OCI-LY1 (cell line): ENCODE results near the gene ADAMTS17.

Experiments
- H2AFZ ChIP-seq: fragments of 200-600 bp; sonication (generic), shearing (Covaris generic); 2 replicates; pipeline ENCODE4 v1.6.0; 2014; ENCODE audit warnings: antibody characterized with exemption, mild to moderate bottlenecking, low read length
- H3F3A ChIP-seq: fragments of 200-600 bp; sonication (generic), shearing (Covaris generic); 2 replicates; pipeline ENCODE4 v1.6.0; 2014; ENCODE audit warnings: mild to moderate bottlenecking, antibody characterized with exemption, low read length, moderate library complexity; ENCODE audit not compliant: insufficient read depth
- H3K27ac ChIP-seq: fragments of 200-600 bp; sonication (generic); 2 replicates; pipeline ENCODE4 v1.5.1; 2014; ENCODE audit warnings: low read length, mixed run types, mild to moderate bottlenecking, low read depth; ENCODE audit not compliant: poor library complexity, severe bottlenecking
- H3K27me3 ChIP-seq: fragments of 200-600 bp; sonication (generic); 2 replicates; pipeline ENCODE4 v1.6.0; 2014; ENCODE audit warnings: antibody characterized with exemption, mild to moderate bottlenecking, low read length, moderate library complexity; ENCODE audit not compliant: insufficient read depth
- H3K36me3 ChIP-seq: fragments of 200-600 bp; sonication (generic); 2 replicates; pipeline ENCODE4 v1.6.1; 2014; ENCODE audit warnings: mild to moderate bottlenecking, antibody characterized with exemption, low read length, moderate library complexity, mixed read lengths; ENCODE audit not compliant: insufficient read depth
- H3K4me1 ChIP-seq: fragments of 200-600 bp; sonication (generic); 2 replicates; pipeline ENCODE4 v1.5.1; 2014; ENCODE audit warnings: mild to moderate bottlenecking, low read length, moderate library complexity; ENCODE audit not compliant: insufficient read depth, severe bottlenecking
- H3K4me2 ChIP-seq: fragments of 200-600 bp; sonication (generic), shearing (Covaris generic); 2 replicates; pipeline ENCODE4 v1.6.1; 2014; ENCODE audit warnings: low read length
- H3K4me3 ChIP-seq: fragments of 200-600 bp; sonication (generic); 2 replicates; pipeline ENCODE4 v1.5.1; 2014; ENCODE audit warnings: low read length, low read depth, mild to moderate bottlenecking, mixed read lengths; ENCODE audit not compliant: poor library complexity, severe bottlenecking
- H3K79me2 ChIP-seq: fragments of 200-600 bp; shearing (Covaris generic); 2 replicates; pipeline ENCODE4 v1.6.1; 2016; ENCODE audit warnings: mixed run types, low read length, mixed read lengths; ENCODE audit not compliant: insufficient read depth
- H3K9ac ChIP-seq: fragments of 200-600 bp; sonication (generic), shearing (Covaris generic); 2 replicates; pipeline ENCODE4 v1.6.1; 2014; ENCODE audit warnings: mild to moderate bottlenecking, low read length, mixed read lengths
- H3K9me2 ChIP-seq: fragments of 200-600 bp; sonication (generic), shearing (Covaris generic); 2 replicates; pipeline ENCODE4 v1.6.1; 2014; ENCODE audit warnings: low read depth, mild to moderate bottlenecking, low read length, mixed read lengths
- H3K9me3 ChIP-seq: fragments of 200-600 bp; shearing (Covaris generic); 2 replicates; pipeline ENCODE4 v1.6.1; 2014; ENCODE audit warnings: low read length, mixed read lengths
- H4K20me1 ChIP-seq: fragments of 200-600 bp; sonication (generic), shearing (Covaris generic); 2 replicates; pipeline ENCODE4 v1.6.0; 2016; ENCODE audit warnings: mild to moderate bottlenecking, low read length; ENCODE audit not compliant: insufficient read depth
- EZH2 ChIP-seq: fragments of 200-600 bp; sonication (generic), shearing (Covaris generic); IDR thresholded peaks from 2 replicates; pipeline ENCODE4 v1.8.0; 2017; ENCODE audit warnings: borderline replicate concordance, mixed run types, mild to moderate bottlenecking, antibody characterized with exemption, low read length, moderate library complexity, mixed read lengths
- TF ChIP-seq, protein P1 (sequence below): fragments of 200-600 bp; sonication (generic), shearing (Covaris generic); IDR thresholded peaks from 2 replicates; pipeline ENCODE4 v1.5.1; 2017; ENCODE audit warnings: mild to moderate bottlenecking, antibody characterized with exemption, low read length, moderate library complexity, mixed read lengths

ADAMTS17 gene

DNA sequence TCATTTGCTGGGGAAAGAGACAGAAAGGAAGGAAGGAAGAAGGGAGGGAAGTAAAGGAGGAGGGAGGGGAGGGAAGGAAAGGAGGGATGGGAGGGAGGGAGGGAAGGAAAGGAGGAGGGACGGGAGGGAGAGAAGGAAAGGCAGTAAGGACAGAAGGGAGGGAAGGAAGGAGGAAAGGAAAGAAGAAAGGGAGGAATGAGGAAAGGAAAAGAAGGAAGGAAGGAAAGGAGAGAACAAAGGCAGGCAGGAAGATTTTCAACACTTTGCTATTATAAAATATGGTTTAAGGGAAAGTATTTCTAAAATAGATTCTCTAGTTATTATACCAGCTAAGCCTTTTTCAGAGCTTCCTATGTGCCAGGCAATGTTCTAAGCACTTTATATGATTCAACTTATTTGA, 330.5 kb downstream of the ADAMTS17 start:
- Histone ChIP-seq H3K4me3 (no peak overlapping the region), H3K36me3 (no peaks in the 10 kb centered on the region)
- no peak for TF ChIP-seq EZH2
- TF ChIP-seq, protein P1, sequence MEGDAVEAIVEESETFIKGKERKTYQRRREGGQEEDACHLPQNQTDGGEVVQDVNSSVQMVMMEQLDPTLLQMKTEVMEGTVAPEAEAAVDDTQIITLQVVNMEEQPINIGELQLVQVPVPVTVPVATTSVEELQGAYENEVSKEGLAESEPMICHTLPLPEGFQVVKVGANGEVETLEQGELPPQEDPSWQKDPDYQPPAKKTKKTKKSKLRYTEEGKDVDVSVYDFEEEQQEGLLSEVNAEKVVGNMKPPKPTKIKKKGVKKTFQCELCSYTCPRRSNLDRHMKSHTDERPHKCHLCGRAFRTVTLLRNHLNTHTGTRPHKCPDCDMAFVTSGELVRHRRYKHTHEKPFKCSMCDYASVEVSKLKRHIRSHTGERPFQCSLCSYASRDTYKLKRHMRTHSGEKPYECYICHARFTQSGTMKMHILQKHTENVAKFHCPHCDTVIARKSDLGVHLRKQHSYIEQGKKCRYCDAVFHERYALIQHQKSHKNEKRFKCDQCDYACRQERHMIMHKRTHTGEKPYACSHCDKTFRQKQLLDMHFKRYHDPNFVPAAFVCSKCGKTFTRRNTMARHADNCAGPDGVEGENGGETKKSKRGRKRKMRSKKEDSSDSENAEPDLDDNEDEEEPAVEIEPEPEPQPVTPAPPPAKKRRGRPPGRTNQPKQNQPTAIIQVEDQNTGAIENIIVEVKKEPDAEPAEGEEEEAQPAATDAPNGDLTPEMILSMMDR = no peak

DNA sequence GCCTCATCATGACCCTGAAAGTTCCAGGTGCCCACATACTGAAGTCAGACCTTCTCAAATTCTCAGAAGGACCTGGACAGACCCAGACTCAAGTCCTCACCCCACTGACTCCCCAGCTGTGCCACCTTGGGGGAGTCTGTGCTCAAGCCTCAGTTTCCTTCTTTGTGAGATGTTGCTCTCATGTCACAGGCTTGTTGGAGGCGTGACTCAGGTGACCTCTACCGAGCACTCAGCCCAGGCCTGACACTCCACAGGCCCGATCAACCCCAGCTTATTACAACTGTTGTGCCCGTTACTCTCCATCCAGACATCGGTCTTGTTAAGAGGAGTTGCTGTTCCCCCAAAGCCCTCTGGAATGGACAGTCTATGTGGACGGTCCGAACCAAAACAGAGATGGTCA, 332.4 kb downstream of the ADAMTS17 start:
- Histone ChIP-seq H3K9me2 (no peaks in the 10 kb centered on the region), H3K4me1 (no peaks in the 10 kb centered on the region), H3K9me3 (no peaks in the 10 kb centered on the region), H3K27ac (no peak overlapping the region), H3K9ac (no peak overlapping the region), H3K4me3 (no peak overlapping the region), H3K27me3 (no peaks in the 10 kb centered on the region), H3K36me3 (no peaks in the 10 kb centered on the region), H4K20me1 (no peaks in the 10 kb centered on the region), H3K4me2 (no peak overlapping the region), H3K79me2 (no peaks in the 10 kb centered on the region), H3F3A (no peaks in the 10 kb centered on the region), H2AFZ (no peak overlapping the region)
- TF ChIP-seq, protein P1 = no peak
- TF ChIP-seq EZH2 = no peak

More for the DNA sequence above, 330.5 kb downstream of the ADAMTS17 start:
- H3K79me2 ChIP-seq = no peaks in the 10 kb centered on the region
- H3F3A ChIP-seq = no peaks in the 10 kb centered on the region
- no peaks in the 10 kb centered on the region for H3K9me2 ChIP-seq
- no peaks in the 10 kb centered on the region for H4K20me1 ChIP-seq
- no peaks in the 10 kb centered on the region for H3K9me3 ChIP-seq
- no peaks in the 10 kb centered on the region for H3K4me1 ChIP-seq
- no peak overlapping the region for H3K4me2 ChIP-seq
- no peak overlapping the region for H3K9ac ChIP-seq
- no peak overlapping the region for H2AFZ ChIP-seq
- no peak overlapping the region for H3K27ac ChIP-seq
- H3K27me3 ChIP-seq = no peaks in the 10 kb centered on the region

DNA sequence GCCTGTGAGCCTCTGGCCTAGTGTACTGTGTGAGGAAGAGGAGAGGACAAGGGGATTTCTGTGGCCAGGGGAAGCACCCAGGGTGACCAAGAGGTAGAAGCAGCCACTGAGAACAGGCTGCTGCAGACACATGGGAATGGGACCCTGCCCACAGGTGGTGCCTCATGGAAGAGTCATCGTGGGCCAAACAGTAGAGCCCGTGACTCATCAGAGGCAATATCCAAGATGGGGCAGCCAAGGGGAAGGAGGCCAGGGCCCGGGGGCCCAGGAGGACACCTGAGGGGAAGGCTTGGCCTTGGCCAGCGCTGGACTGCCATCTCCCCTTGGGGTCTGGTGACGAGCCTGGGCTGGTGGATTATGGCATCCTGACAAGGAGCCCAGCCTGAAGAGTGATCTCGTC, 333.5 kb downstream of the ADAMTS17 start:
- no peaks in the 10 kb centered on the region for H3K4me1 ChIP-seq
- H3K9ac ChIP-seq = no peak overlapping the region
- H3F3A ChIP-seq = no peaks in the 10 kb centered on the region
- H3K36me3 ChIP-seq = no peaks in the 10 kb centered on the region
- no peaks in the 10 kb centered on the region for H3K9me2 ChIP-seq
- no peaks in the 10 kb centered on the region for H3K27me3 ChIP-seq
- no peaks in the 10 kb centered on the region for H3K79me2 ChIP-seq
- H3K27ac ChIP-seq = no peak overlapping the region
- no peaks in the 10 kb centered on the region for H3K9me3 ChIP-seq
- no peak overlapping the region for H2AFZ ChIP-seq
- no peak overlapping the region for H3K4me2 ChIP-seq
- H3K4me3 ChIP-seq = no peak overlapping the region
- H4K20me1 ChIP-seq = no peaks in the 10 kb centered on the region
- TF ChIP-seq, protein P1 = no peak
- no peak for TF ChIP-seq EZH2
